ENCODE measurements around the gene JHY.
"Not testable (repeated sequence)": the region's sequence is repeated elsewhere in the genome, so short reads cannot be mapped to it uniquely, and the experiment has no call there.

JHY gene

DNA sequence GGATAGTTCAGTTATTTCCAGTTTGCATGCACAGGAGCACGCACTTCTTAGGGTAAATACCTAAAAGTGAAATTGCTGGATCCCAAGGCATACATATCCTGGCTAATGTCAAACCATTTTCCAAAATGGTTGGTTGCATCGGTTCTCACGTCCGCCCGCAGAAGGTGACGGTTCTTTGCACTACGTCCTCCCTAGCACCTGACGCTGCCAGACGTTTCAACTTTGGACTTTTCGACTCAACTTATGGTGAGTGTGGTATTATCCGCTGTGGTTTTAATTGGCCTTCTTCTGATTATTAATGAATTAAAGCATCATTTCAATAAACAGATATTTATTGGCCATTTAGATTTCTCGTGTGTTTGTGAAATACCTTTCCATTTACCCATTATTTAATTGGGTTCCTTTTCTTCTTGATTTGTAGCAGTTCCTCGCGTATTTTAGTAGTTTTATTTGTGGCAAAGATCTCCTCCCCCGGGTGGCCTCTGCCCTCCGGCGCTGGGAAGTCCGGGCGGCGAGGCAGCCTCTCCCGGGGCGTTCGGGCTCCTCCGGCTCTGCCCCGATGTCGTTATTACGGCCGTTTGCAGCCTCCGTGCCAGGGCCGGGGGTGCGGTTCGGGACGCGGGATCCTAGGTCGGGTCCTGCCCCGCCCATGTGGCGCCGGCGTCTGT is at the start of gene JHY:
JHY (plus strand) TSS at position 571 of the 668 bp plus-strand sequence. CDS start 3,091 bp downstream, outside the sequence.
- peak within 1 kb of the TSS; percentile 57 for H3K4me3 ChIP-seq (ENCODE audit: low read depth, low read length)

DNA sequence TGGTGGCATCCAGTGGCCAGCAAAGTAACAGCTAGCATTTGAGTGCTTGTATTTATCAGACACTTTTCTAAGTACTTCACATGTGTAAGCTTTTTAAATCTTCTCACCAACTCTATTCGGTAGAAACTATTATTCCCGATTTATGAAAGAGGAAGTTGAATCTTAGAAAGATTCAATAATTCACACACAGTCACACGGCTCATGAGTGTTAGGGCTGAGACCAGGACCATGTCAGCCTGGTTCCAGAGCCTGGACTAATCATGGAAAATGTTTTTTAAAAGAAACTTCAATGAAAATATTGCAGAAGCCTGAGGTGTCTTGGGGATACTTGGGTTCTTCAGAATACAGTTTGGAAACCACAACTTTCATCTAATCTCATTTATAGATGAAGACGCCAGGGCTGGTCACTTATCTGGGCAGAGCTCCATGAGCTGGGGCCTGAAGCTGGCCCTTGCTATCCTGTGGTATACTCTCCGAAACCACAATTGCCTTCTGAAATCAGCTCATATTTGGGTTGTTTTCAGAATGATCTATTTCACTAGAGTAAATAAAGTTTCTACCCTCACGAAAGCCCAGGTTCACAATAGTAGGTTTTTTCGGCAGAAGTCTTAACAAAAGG is 48.6 kb upstream of the JHY start:
- H3K4me3 ChIP-seq (ENCODE audit: low read depth, low read length), result no peak overlapping the region

- no peak overlapping the region for H3K4me3 ChIP-seq (ENCODE audit: low read depth, low read length)
Measured at GRCh38 chr11:122836916-122837315, 45.6 kb upstream of the JHY start.

DNA sequence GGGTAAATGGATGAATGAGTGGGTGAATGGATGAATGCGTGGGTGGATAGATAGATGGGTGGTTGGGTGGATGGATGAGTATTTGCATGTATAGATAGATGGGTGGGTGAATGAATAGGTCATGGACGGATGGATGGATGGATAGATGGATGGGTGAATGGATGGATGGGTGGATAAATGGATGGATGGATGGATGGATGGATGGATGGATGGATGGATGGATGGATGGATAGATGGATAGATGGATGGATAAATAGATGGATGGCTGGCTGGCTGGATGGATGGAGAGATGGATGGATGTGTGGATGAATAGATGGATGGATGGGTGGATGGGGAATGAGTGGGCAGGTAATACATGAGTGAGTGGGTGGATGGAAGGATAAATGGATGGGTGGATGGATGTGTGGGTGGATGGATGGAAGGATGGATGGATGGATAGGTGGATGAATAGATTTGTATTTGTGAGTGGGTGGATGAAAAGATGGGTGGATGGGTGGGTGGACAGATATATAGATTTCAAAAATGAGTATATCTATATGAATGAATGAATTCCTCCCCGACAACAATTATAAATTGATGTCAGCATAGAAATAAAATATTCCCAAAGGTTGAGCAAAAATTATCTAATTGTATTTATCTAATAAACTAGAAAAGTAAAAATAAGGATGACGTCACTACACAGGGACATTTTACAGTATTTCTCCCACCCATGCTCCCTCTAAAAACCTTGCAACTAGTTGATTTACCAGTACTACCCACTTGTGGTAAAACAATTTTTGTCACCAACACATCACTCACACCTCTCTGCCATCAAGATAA is 44.8 kb upstream of the JHY start:
- no peak overlapping the region for H3K4me3 ChIP-seq (ENCODE audit: low read depth, low read length)

DNA sequence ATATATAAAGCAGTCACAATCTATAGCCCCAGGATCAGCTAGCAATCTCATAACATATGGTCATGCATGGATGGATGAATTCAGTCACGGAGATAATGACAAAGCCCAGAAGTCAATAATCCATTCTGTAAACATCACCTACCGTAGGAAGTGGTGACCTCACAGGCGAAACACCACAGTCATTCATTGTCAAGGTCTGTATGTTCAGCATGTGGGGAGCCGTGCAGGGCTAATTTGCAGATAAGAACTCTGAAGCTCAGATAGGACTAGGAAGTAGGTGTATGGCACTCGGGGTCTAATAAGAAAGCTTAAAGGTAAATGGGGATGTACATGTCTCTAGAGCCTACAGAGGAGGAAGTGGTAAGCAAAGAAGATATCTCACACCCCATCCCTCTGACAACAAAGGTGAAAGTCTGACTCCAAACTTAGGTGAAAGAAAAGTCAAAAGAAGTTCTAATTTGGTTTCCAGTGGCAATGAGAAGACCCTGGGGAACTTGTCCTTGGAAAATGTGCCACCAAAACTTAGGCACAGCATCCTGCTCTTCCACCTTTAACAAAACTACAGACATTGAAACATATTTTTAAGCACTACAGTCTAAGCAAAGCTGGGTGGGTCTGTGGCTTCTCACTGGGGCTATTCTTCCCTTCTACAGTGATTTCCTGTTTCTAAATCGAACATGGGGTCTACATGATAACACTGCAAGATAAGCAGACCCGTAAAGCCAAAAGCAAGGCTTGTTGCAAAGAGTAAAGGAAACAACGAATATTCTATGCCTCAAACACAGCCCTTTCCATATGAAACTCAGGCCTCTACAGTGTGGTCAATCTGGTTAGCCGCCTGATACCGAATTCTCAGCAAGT is 39.0 kb upstream of the JHY start:
- H3K4me3 ChIP-seq (ENCODE audit: low read depth, low read length), result no peak overlapping the region

DNA sequence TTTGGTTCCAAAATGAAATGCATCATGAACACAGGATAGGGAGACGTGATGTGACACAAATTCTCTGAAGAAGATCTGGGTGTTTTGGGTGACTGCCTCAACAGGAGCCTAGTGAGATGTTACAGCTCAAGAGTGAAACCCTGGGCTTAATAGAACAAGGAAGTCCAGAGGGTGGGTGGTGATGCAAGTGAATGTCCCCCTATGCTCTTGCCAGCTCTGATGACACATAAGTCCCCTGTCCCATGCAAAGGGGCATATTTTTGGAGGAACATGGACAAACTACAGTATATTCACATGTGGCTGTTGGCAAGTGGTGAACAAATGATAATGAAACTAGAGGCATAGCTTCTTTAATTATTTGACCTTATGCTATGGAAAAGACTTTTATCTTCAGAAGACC is 35.1 kb upstream of the JHY start:
- no peak overlapping the region for H3K4me3 ChIP-seq (ENCODE audit: low read depth, low read length)

DNA sequence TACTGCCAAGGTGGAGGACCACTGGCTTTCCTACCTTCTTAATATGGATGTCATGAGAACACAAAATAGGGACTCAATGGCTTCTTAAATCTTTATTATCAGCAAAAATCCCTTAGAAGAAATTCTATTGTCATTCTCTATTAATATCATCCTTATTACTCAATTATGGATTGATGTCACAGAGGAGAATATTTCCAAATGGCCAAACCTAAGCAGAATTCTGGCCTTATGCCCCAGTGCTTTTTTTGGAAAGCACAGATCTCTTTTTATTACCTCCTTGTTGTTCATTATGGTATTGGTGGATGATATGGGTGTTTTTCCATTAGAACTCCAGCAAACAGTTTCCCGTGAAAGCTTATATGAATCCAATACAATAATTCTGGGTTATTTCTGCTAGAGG is 34.4 kb upstream of the JHY start:
- no peak overlapping the region for H3K4me3 ChIP-seq (ENCODE audit: low read depth, low read length)

GRCh38 chr11:122850076-122850631 is 32.4 kb upstream of the JHY start:
- no peak overlapping the region for H3K4me3 ChIP-seq (ENCODE audit: low read depth, low read length)

DNA sequence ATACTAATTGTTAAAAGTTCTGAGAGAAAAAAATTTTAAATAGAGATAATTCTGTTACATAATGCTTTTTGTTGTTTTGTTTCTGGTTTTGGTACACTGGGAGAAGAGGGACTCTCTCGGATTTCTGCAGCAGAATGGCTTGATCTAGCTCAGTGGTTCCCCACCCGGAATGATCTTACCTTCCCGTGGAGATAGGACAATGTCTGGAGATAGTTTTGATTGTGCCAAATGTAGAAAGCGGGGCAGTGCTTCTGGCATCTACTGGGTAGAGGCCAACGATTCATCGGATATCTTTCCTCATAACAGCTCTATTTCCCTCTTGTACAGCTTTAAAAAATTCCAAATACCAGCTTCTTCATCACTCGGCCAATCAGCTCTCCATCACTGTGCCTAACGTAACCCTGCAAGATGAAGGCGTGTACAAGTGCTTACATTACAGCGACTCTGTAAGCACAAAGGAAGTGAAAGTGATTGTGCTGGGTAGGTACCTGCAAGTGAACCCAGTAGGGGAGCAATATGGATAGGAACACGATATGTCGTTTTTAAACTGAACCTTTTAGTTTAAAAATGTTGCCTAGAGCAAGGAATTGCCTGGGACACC is 31.1 kb upstream of the JHY start:
- H3K4me3 ChIP-seq (ENCODE audit: low read depth, low read length), result no peak overlapping the region

DNA sequence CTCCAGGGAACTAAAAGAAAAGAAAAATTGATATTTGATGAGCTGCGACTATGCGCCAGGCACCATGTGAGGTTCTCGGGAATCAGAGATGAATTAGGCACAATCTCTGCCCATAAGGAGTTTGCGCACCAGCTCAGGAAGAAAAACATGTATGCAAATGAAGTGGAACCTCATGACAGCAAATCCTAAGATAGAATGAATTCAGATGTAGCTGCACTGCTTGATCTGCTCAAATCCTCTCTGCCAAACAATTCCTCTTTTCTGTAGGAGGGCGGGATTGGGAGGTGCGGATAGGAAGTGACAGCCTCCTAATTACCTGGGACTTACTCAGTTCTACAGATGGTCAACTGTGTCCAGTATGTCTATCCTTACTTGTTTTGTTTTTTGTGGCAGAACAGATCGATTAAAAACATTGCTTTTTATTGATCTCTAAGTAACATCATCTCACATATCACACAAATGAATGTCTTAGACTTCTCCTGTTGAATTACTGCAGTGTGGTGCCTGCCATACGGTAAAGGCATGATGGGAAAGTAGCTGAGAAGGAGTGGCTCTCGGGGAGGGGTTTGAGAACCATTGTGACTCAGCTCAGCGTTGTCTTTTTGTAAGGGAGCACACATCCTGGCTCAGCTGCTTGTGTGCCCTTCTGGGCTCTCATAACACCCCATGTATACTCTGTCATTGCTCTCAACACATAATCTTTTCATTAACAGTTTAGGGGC is 30.3 kb upstream of the JHY start:
- H3K4me3 ChIP-seq (ENCODE audit: low read depth, low read length), result no peak overlapping the region

DNA sequence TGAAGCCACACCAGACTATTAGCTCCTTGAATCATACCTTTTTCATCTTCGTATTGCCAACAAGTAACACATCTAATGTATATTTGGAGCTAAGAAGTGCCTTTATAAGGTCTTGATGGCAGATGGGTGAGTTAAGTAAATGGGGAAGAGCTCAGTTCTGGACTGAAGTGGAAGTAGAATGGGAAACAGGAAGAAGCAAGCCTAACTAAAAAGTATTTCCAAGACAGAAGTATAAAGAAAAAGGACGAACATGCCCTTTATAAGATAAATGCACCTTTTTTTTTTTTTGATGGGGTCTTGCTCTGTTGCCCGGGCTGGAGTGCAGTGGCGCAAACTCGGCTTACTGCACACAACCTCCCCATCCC is 29.8 kb upstream of the JHY start:
- H3K4me3 ChIP-seq (ENCODE audit: low read depth, low read length), result no peak overlapping the region

GRCh38 chr11:122853261-122853660 is 29.3 kb upstream of the JHY start:
- H3K4me3 ChIP-seq (ENCODE audit: low read depth, low read length), result no peak overlapping the region

GRCh38 chr11:122853971-122854446 is 28.6 kb upstream of the JHY start:
- no peak overlapping the region for H3K4me3 ChIP-seq (ENCODE audit: low read depth, low read length)

DNA sequence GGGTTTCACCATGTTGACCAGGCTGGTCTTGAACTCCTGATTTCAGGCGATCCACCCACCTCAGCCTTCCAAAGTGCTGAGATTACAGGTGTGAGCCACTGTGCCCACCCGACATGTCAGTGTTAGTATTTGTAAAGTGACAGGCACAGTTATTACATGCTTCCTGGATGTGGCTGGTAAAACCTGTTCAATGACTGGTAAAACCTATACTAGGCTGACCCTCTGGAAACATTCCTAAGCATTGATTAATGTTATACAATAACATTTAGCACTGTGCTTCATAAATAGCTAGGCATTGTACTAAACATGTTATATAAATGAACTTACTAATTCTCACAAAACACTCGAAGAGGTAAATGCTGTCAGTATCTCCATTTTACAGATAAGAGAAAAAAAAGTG is 20.9 kb upstream of the JHY start:
- no peak overlapping the region for H3K4me3 ChIP-seq (ENCODE audit: low read depth, low read length)

DNA sequence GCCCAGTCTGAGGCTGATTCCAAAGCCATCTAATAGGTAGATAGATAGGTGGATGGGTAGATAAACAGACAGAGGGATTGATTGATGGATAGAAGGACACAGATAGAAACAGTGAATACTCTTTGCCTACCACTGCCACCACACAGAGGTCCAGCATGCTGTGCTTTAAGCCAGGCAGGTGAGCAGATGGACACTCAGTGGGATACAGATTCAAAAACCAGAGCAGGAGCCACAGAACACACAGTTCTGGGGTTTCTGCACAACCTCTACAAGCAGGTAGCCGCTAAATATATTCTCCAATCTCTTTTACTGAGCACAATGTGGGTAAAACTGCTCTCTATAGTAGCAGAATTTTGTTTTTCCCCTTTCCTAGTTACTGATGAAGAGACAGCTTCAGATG is 20.5 kb upstream of the JHY start:
- no peak overlapping the region for H3K4me3 ChIP-seq (ENCODE audit: low read depth, low read length)

GRCh38 chr11:122863154-122863553 is 19.4 kb upstream of the JHY start:
- not testable (repeated sequence) for H3K4me3 ChIP-seq (ENCODE audit: low read depth, low read length)

DNA sequence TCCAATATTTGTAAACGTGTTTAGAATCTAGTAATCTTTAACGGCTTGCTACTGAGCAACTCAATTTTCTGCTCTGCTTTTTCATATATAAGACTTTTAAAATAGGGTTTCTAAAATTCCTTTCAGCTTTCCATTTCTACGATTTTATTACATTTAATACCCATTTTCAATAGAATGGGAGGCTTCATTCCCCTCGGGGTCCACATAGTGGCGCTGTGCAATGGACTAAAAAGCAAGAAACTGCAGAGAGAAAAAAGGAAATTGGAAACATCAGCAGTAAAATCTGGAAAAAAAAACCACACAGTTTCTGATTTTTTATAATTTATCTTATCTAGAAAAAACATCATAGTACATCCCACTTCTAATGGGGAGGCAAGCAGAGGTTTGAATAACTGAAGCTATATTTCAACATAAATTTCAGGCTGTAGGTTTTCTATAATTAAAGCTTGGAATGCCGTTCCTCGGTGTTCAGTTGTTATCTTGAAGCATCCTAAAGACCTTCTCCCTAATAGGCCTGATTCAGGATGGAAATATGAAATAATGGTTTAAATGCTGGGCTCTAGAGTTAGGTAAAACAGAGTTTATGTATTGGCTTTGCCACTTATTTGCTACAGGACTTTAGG is 18.7 kb upstream of the JHY start:
- H3K4me3 ChIP-seq (ENCODE audit: low read depth, low read length), result no peak overlapping the region

DNA sequence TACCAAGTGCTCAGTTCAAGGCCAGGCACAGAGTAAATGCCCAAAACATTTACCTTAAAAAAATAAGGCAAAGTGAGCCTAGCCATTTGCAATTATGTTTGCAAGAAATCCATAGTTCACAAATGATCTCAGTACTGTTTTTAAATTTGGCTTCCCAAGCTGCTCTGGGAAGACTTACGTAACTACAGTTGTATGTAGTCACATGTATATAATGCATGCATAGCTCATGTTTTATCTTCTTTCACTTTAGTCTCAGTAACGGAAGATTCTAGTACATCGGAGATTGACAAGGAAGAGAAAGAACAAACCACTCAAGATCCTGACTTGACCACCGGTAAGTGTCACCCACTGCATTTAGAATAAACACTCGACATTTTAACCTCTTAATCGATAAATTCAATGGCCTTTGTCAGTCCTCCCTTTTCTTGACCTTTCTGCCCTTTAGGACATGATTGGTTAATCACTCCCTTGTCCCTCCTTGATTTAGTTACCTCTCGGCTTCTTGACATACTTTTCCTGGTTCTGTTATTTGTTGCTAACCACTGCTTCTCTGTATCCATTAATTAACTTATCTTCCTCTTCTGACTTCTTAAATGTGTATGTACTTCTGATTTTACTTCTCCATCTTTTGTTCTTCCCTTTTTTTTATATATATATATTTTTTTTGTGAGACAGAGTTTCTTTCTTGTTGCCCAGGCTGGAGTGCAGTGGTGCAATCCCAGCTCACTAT is 18.0 kb upstream of the JHY start:
- no peak overlapping the region for H3K4me3 ChIP-seq (ENCODE audit: low read depth, low read length)

DNA sequence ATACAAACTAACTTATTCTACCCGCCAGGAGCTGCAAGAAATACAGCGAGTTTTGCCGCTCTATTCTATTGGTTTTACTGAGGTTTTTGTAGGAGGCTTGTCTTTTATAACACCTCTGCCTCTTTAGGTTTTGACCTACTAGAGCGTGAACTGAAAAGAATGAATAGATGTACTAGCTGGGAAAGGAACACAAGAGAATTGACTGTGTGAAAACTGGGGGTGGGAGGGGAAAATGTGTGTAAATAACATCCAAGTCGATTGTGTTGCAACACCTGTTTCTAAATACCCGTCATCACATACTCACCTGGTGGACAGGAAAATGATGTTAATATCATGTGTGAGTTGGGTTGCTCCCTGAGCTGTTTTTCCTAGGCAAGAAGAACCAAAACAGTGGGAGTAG is 12.9 kb upstream of the JHY start:
- no peak overlapping the region for H3K4me3 ChIP-seq (ENCODE audit: low read depth, low read length)

All from iPS-11a (cell line).